Body of pancreas (tissue), 4 donors: ENCODE data around the gene CIROP. TPM values are rescaled to one million over a fixed set of nuclear protein-coding genes. Genes with fewer than 3 reads are reported as not detected.
A peak's percentile ranks its signal among the peaks of the same experiment; 100 is the strongest.

Experiments
- ATAC-seq: fragments of 150-250 bp; one replicate; pipeline ENCODE4 v1.9.1; 2016
- DNase-seq, 4 donors: peaks; one replicate each; pipeline ENCODE4 v3.0.0-alpha.2; 2019
- H3K27ac ChIP-seq, 4 donors: fragments of 200-600 bp; sonication (generic); 1 replicate in 3 of 4; 2 replicates in 1 of 4; pipeline versions ENCODE4 v1.5.1 to v1.6.1; 2016 to 2019; ENCODE audit warnings: mild to moderate bottlenecking in 1 of 4, mixed read lengths in 1 of 4, moderate library complexity in 1 of 4
- H3K27me3 ChIP-seq, 2 donors: fragments of 200-600 bp; sonication (generic); one replicate each; pipeline ENCODE4 v1.6.0; 2016; ENCODE audit warnings: mild to moderate bottlenecking in 1 of 2
- H3K36me3 ChIP-seq, 2 donors: fragments of 200-600 bp; sonication (generic); replicated peaks in 1 of 2; 2 replicates each; pipeline ENCODE4 v1.5.1; 2016; ENCODE audit warnings: low read depth in 2 of 2; ENCODE audit not compliant: insufficient read depth in 1 of 2
- H3K4me1 ChIP-seq: fragments of 200-600 bp; sonication (generic); one replicate; pipeline ENCODE4 v1.6.0; 2016
- H3K4me3 ChIP-seq, 2 donors: fragments of 200-600 bp; sonication (generic); 1 replicate in 1 of 2; 2 replicates in 1 of 2; pipeline ENCODE4 v1.5.1; 2016 to 2019
- H3K9me3 ChIP-seq, 3 donors: fragments of 200-600 bp; sonication (generic); 1 replicate in 2 of 3; 2 replicates in 1 of 3; pipeline ENCODE4 v1.5.1; 2016
- CTCF ChIP-seq, 7 experiments: fragments of 450-650 bp in 4 of 7; fragments of 200-600 bp in 3 of 7; sonication (generic) in 3 of 7; IDR thresholded peaks; one replicate each; pipeline ENCODE4 v1.5.1; 2016 to 2019; ENCODE audit warnings: antibody characterized with exemption in 7 of 7
- POLR2A ChIP-seq, 3 donors: fragments of 450-650 bp; IDR thresholded peaks; one replicate each; pipeline ENCODE4 v1.6.1; 2016; ENCODE audit warnings: antibody characterized with exemption in 3 of 3, mild to moderate bottlenecking in 2 of 3
- WGBS, 2 donors: methylation state at CpG; one replicate each; pipeline ENCODE4 v1.1.5; 2017; 5-methylcytosine and 5-hydroxymethylcytosine counted together
- intact Hi-C: fragments of 100-400 bp; cut with DNase I; formaldehyde crosslinking; loops from one replicate; pipeline ENCODE4 v1.15.1; 2023
- total RNA-seq, 2 donors: library from RNA; depleted of rRNA; stranded (reverse); fragments of >200 nt; gene quantifications; one replicate each; pipeline ENCODE4 v1.1.0, GENCODE V29; 2016

The CIROP gene
- total RNA-seq, 2 donors from 2014 or later = not detected

- intact Hi-C loops = no loop called here
- H3K4me3 ChIP-seq = no peak overlapping the region
- H3K9me3 ChIP-seq = no peaks in the 10 kb centered on the region
- no peaks in the 10 kb centered on the region for H3K27me3 ChIP-seq
- H3K36me3 ChIP-seq = peaks cover 0 to 33% of the 10 kb centered on the region in 2 donors
- TF ChIP-seq CTCF (IDR thresholded peaks at IDR 0.05) (no peak), POLR2A (IDR thresholded peaks at IDR 0.05) (no peak)
- DNase-seq = no peak
- ATAC-seq = no peak
- 80 to 100% methylated on average over 1 of the region's 1 CpG for WGBS, 2 donors
- H3K4me1 ChIP-seq = peaks cover 7% of the 10 kb centered on the region
- H3K27ac ChIP-seq = no peak overlapping the region
Measured at GRCh38 chr14:23086565-23086964, 18.2 kb downstream of the CIROP start.

GRCh38 chr14:23085458-23085857, 19.3 kb downstream of the CIROP start:
- intact Hi-C loops = no loop called here
- no peak overlapping the region for H3K27ac ChIP-seq
- no peak for ATAC-seq

GRCh38 chr14:23080474-23080873, 24.3 kb downstream of the CIROP start:
- ATAC-seq (no peak), DNase-seq (no peak)
- no peaks in the 10 kb centered on the region for H3K4me1 ChIP-seq
- H3K36me3 ChIP-seq = peaks cover 11 to 54% of the 10 kb centered on the region in 2 donors
- no peak overlapping the region for H3K4me3 ChIP-seq
- TF ChIP-seq POLR2A (IDR thresholded peaks at IDR 0.05) (no peak), CTCF (IDR thresholded peaks at IDR 0.05) (no peak)
- H3K27me3 ChIP-seq = no peaks in the 10 kb centered on the region
- H3K9me3 ChIP-seq = no peaks in the 10 kb centered on the region
- WGBS, 2 donors = 74 to 92% methylated on average over 1 of the region's 1 CpG
- H3K27ac ChIP-seq = no peak overlapping the region
- intact Hi-C loops = no loop called here

More at GRCh38 chr14:23085458-23085857, 19.3 kb downstream of the CIROP start:
- no peaks in the 10 kb centered on the region for H3K9me3 ChIP-seq
- H3K4me3 ChIP-seq = no peak overlapping the region
- peaks cover 7% of the 10 kb centered on the region for H3K4me1 ChIP-seq
- whole genome bisulfite sequencing, 2 donors = 67 to 72% methylated on average over 3 of the region's 3 CpGs
- no peak for DNase-seq
- peaks cover 0 to 40% of the 10 kb centered on the region in 2 donors for H3K36me3 ChIP-seq
- H3K27me3 ChIP-seq = no peaks in the 10 kb centered on the region
- TF ChIP-seq CTCF (IDR thresholded peaks at IDR 0.05) (no peak), POLR2A (IDR thresholded peaks at IDR 0.05) (no peak)

- Histone ChIP-seq H3K27me3 (no peaks in the 10 kb centered on the region), H3K27ac (no peak overlapping the region), H3K4me1 (no peaks in the 10 kb centered on the region), H3K4me3 (no peak overlapping the region), H3K9me3 (no peaks in the 10 kb centered on the region), H3K36me3 (peaks cover 11 to 55% of the 10 kb centered on the region in 2 donors)
- no peak for TF ChIP-seq POLR2A (IDR thresholded peaks at IDR 0.05)
- TF ChIP-seq CTCF (IDR thresholded peaks at IDR 0.05) = no peak
- 83 to 95% methylated on average over 2 of the region's 2 CpGs for WGBS, 2 donors
- no peak for ATAC-seq
- intact Hi-C loops = no loop called here
- no peak for DNase-seq
Measured at GRCh38 chr14:23079716-23080115, 25.1 kb downstream of the CIROP start.

GRCh38 chr14:23078692-23079116, 26.1 kb downstream of the CIROP start:
- TF ChIP-seq POLR2A (IDR thresholded peaks at IDR 0.05) = no peak
- no peak for TF ChIP-seq CTCF (IDR thresholded peaks at IDR 0.05)
- ATAC-seq = peak; percentile 45
- peak overlapping the region in 2 of 4 donors; percentile 16 to 38 for H3K27ac ChIP-seq

More at GRCh38 chr14:23078692-23079116, 26.1 kb downstream of the CIROP start:
- Histone ChIP-seq H3K9me3 (no peaks in the 10 kb centered on the region), H3K36me3 (peaks cover 11 to 55% of the 10 kb centered on the region in 2 donors), H3K4me3 (no peak overlapping the region), H3K4me1 (no peaks in the 10 kb centered on the region), H3K27me3 (no peaks in the 10 kb centered on the region)
- intact Hi-C loops = no loop called here
- DNase-seq = peak in 2 of 4 donors; percentile 40 to 75
- WGBS, 2 donors = 45 to 49% methylated on average over 2 of the region's 2 CpGs
